Gastroesophageal sphincter (tissue), 4 donors: Measurements from ENCODE around the gene TRRAP. TPM values are rescaled to one million over a fixed set of nuclear protein-coding genes. Genes with fewer than 3 reads are reported as not detected.

ENCODE experiments used
- ATAC-seq: fragments of 150-250 bp; one replicate; pipeline ENCODE4 v1.9.1; 2016; ENCODE audit warnings: mild to moderate bottlenecking, moderate library complexity
- H3K27ac ChIP-seq, 4 donors: fragments of 200-600 bp; sonication (generic) in 3 of 4; 1 replicate in 3 of 4; 2 replicates in 1 of 4; pipeline ENCODE4 v1.5.1; 2016 to 2019
- H3K27me3 ChIP-seq: fragments of 200-600 bp; sonication (generic); one replicate; pipeline ENCODE4 v1.5.1; 2019
- H3K36me3 ChIP-seq, 2 donors: fragments of 200-600 bp; sonication (generic); one replicate each; pipeline ENCODE4 v1.5.1; 2019; ENCODE audit warnings: control low read depth in 1 of 2
- H3K4me1 ChIP-seq, 3 donors: fragments of 200-600 bp; sonication (generic); 1 replicate in 2 of 3; 2 replicates in 1 of 3; pipeline ENCODE4 v1.5.1; 2016 to 2019; ENCODE audit warnings: control low read depth in 2 of 3
- H3K4me3 ChIP-seq, 2 donors: fragments of 200-600 bp; sonication (generic); one replicate each; pipeline ENCODE4 v1.5.1; 2019; ENCODE audit warnings: mild to moderate bottlenecking in 1 of 2, moderate library complexity in 1 of 2
- H3K9me3 ChIP-seq, 3 donors: fragments of 200-600 bp; sonication (generic); one replicate each; pipeline ENCODE4 v1.5.1; 2017 to 2019; ENCODE audit warnings: control low read depth in 2 of 3
- CTCF ChIP-seq, 4 experiments: fragments of 200-600 bp in 2 of 4; fragments of 450-650 bp in 2 of 4; sonication (generic) in 1 of 4; IDR thresholded peaks; one replicate each; pipeline ENCODE4 v1.5.1; 2017 to 2019; ENCODE audit warnings: antibody characterized with exemption in 4 of 4, mild to moderate bottlenecking in 2 of 4, moderate library complexity in 2 of 4
- EP300 ChIP-seq: sonication (generic); formaldehyde crosslinking; IDR thresholded peaks from one replicate; pipeline ENCODE4 v1.6.1; 2017; ENCODE audit warnings: antibody characterized with exemption, mild to moderate bottlenecking
- POLR2A ChIP-seq, 2 donors: fragments of 450-650 bp; IDR thresholded peaks; one replicate each; pipeline ENCODE4 v1.6.1; 2017; ENCODE audit warnings: antibody characterized with exemption in 2 of 2, mild to moderate bottlenecking in 2 of 2, moderate library complexity in 1 of 2
- POLR2AphosphoS5 ChIP-seq: sonication (generic); formaldehyde crosslinking; IDR thresholded peaks from one replicate; pipeline ENCODE4 v1.6.1; 2017; ENCODE audit warnings: antibody characterized with exemption
- WGBS, 2 donors: methylation state at CpG; one replicate each; pipeline ENCODE4 v1.1.5; 2018; ENCODE audit warnings: low coverage in 1 of 2; 5-methylcytosine and 5-hydroxymethylcytosine counted together
- total RNA-seq, 4 donors: library from RNA; depleted of rRNA; stranded (reverse); fragments of >200 nt; gene quantifications; one replicate each; pipeline ENCODE4 v1.1.0, GENCODE V29; 2016

The TRRAP gene
- total RNA-seq, 4 donors from 2014 or later = 19.1 to 34.8 (median 28.4) TPM

- Histone ChIP-seq H3K9me3 (no peaks in the 10 kb centered on the region), H3K36me3 (peaks cover 0 to 100% of the 10 kb centered on the region in 2 donors), H3K27ac (no peak overlapping the region), H3K4me3 (no peak overlapping the region), H3K27me3 (no peaks in the 10 kb centered on the region), H3K4me1 (no peaks in the 10 kb centered on the region)
- 91% methylated on average over 3 of the region's 3 CpGs; no CpG with 5 or more reads in 1 of the 2 donors for WGBS, 2 donors
- TF ChIP-seq EP300 = no peak
- no peak for TF ChIP-seq POLR2A (IDR thresholded peaks at IDR 0.05)
- no peak for TF ChIP-seq POLR2AphosphoS5
- TF ChIP-seq CTCF (IDR thresholded peaks at IDR 0.05) = no peak
- no peak for ATAC-seq
These were observed 55.9 kb downstream of the TRRAP start for GRCh38 chr7:98934267-98934666.

GRCh38 chr7:98935811-98936210 is 57.5 kb downstream of the TRRAP start:
- no peaks in the 10 kb centered on the region for H3K4me1 ChIP-seq
- 50% methylated on average over 2 of the region's 2 CpGs for WGBS, 2 donors
- no peak overlapping the region for H3K4me3 ChIP-seq
- no peak overlapping the region for H3K27ac ChIP-seq
- ATAC-seq = no peak
- no peaks in the 10 kb centered on the region for H3K9me3 ChIP-seq
- TF ChIP-seq POLR2AphosphoS5 (no peak), CTCF (IDR thresholded peaks at IDR 0.05) (no peak), POLR2A (IDR thresholded peaks at IDR 0.05) (no peak), EP300 (no peak)
- peaks cover 0 to 100% of the 10 kb centered on the region in 2 donors for H3K36me3 ChIP-seq
- no peaks in the 10 kb centered on the region for H3K27me3 ChIP-seq

- TF ChIP-seq CTCF (IDR thresholded peaks at IDR 0.05) (no peak), EP300 (no peak), POLR2A (IDR thresholded peaks at IDR 0.05) (no peak), POLR2AphosphoS5 (no peak)
- H3K36me3 ChIP-seq = peaks cover 0 to 98% of the 10 kb centered on the region in 2 donors
- H3K4me1 ChIP-seq = peaks cover 0 to 14% (median 0%) of the 10 kb centered on the region in 3 donors
- peak overlapping the region in 1 of 4 donors; percentile 44 for H3K27ac ChIP-seq
- ATAC-seq = no peak
- H3K27me3 ChIP-seq = no peaks in the 10 kb centered on the region
- H3K4me3 ChIP-seq = no peak overlapping the region
- H3K9me3 ChIP-seq = no peaks in the 10 kb centered on the region
- 64 to 81% methylated on average over 3 to 5 of the region's 6 CpGs for WGBS, 2 donors
These were observed 65.0 kb downstream of the TRRAP start for GRCh38 chr7:98943336-98943735.

GRCh38 chr7:98944386-98944785 is 66.1 kb downstream of the TRRAP start:
- no peak for ATAC-seq
- Histone ChIP-seq H3K9me3 (no peaks in the 10 kb centered on the region), H3K27ac (no peak overlapping the region), H3K27me3 (no peaks in the 10 kb centered on the region), H3K36me3 (peaks cover 0 to 98% of the 10 kb centered on the region in 2 donors), H3K4me1 (peaks cover 0 to 14% (median 0%) of the 10 kb centered on the region in 3 donors), H3K4me3 (no peak overlapping the region)
- TF ChIP-seq POLR2AphosphoS5 (no peak), POLR2A (IDR thresholded peaks at IDR 0.05) (no peak), EP300 (no peak), CTCF (IDR thresholded peaks at IDR 0.05) (no peak)
- WGBS, 2 donors = 83 to 84% methylated on average over 3 to 4 of the region's 4 CpGs

- TF ChIP-seq POLR2AphosphoS5 (no peak), CTCF (IDR thresholded peaks at IDR 0.05) (no peak), EP300 (no peak), POLR2A (IDR thresholded peaks at IDR 0.05) (no peak)
- Histone ChIP-seq H3K27me3 (no peaks in the 10 kb centered on the region), H3K36me3 (peaks cover 0 to 98% of the 10 kb centered on the region in 2 donors), H3K27ac (no peak overlapping the region), H3K4me1 (peaks cover 0 to 14% (median 0%) of the 10 kb centered on the region in 3 donors), H3K4me3 (no peak overlapping the region), H3K9me3 (no peaks in the 10 kb centered on the region)
- no peak for ATAC-seq
- 66 to 67% methylated on average over 5 to 7 of the region's 7 CpGs for WGBS, 2 donors
These were observed 67.5 kb downstream of the TRRAP start for GRCh38 chr7:98945852-98946251.
